Uterus (tissue), 2 donors: ENCODE data around the gene TRIM28.

Source experiments
- POLR2A ChIP-seq, 2 donors: fragments of 450-650 bp; IDR thresholded peaks; one replicate each; pipeline ENCODE4 v1.6.1; 2016; ENCODE audit warnings: antibody characterized with exemption in 2 of 2, mild to moderate bottlenecking in 1 of 2, moderate library complexity in 1 of 2
- TF ChIP-seq, protein P1 (sequence below), 4 experiments: fragments of 200-600 bp in 2 of 4; fragments of 450-650 bp in 2 of 4; sonication (generic) in 2 of 4; IDR thresholded peaks; one replicate each; pipeline ENCODE4 v1.5.1; 2016 to 2019; ENCODE audit warnings: antibody characterized with exemption in 4 of 4, mild to moderate bottlenecking in 2 of 4, moderate library complexity in 1 of 4

DNA sequence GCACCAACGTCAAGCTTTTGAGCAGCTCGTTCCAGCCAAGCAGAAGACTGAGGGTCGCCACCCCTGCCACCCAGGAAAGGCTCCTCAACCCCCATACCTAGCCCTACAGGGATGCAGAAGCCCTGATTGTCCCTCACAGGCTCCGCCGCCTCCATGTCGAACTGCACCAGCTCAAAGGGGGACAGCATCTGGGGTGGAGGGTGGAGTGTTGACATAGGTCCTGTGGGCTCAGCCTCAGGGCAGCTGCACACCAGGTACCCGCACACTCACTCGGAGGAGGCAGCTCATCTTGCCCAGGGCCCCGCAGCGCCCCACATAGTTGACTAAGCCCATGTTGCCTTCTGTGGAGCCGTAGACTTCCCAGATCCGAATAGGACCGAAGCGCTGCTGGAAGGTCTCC is 43.6 kb upstream of the TRIM28 start:
- TF ChIP-seq POLR2A (IDR thresholded peaks at IDR 0.05): no peak
- TF ChIP-seq, protein P1, sequence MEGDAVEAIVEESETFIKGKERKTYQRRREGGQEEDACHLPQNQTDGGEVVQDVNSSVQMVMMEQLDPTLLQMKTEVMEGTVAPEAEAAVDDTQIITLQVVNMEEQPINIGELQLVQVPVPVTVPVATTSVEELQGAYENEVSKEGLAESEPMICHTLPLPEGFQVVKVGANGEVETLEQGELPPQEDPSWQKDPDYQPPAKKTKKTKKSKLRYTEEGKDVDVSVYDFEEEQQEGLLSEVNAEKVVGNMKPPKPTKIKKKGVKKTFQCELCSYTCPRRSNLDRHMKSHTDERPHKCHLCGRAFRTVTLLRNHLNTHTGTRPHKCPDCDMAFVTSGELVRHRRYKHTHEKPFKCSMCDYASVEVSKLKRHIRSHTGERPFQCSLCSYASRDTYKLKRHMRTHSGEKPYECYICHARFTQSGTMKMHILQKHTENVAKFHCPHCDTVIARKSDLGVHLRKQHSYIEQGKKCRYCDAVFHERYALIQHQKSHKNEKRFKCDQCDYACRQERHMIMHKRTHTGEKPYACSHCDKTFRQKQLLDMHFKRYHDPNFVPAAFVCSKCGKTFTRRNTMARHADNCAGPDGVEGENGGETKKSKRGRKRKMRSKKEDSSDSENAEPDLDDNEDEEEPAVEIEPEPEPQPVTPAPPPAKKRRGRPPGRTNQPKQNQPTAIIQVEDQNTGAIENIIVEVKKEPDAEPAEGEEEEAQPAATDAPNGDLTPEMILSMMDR (IDR thresholded peaks at IDR 0.05): no peak
